ENCODE data around the gene TENT4A.

DNA sequence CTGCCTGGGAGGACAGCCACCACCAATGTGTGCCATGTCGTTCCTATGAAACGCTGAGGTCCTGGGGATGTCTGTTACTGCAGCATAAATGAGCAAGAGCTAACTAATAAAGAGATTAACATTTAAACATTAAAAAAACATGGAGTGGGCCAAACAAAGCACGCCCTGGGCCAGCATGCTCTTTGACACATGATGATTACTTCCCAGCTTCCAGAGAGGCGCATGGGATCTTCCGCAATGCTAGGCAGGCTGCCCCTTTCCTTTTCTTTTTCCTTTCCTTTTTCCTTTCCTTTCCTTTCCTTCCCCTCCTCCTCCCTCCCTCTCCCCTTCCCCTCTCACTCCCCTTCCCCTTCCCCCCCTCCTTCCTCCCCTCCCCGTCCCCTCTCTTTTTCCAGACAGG is 10.6 kb upstream of the TENT4A start:
- no peak for TF ChIP-seq CTCF (IDR thresholded peaks at IDR 0.05; ENCODE audit: poor library complexity)
- TF ChIP-seq EZH2 (IDR thresholded peaks at IDR 0.05; ENCODE audit: borderline replicate concordance) = no peak
- TF ChIP-seq EZH2phosphoT487 (IDR thresholded peaks at IDR 0.05; ENCODE audit: low read depth, severe bottlenecking, unreplicated experiment) = no peak

All from hepatocyte (in vitro differentiated cells).